IMR-90 (cell line): ENCODE measurements around the gene FXYD1. TPM values are rescaled to one million over a fixed set of nuclear protein-coding genes. Genes with fewer than 3 reads are reported as not detected.

ENCODE experiments used
- ATAC-seq: fragments of 200-7000 bp; cut with Tn5 transposase; 2 replicates; pipeline ENCODE4 v1.9.1; 2020; ENCODE audit warnings: low read depth, mild to moderate bottlenecking, moderate library complexity
- BruUV-seq: library from RNA; stranded (reverse); fragments of 400-500 nt; replicated peaks from 2 replicates; lab custom pipeline; 2021; lab: Mats Ljungman, UMichigan
- CTCF ChIA-PET: fragments of 300-600 bp; formaldehyde crosslinking; extraction: SDS; loops from one replicate; lab custom pipeline; 2021; ENCODE audit warnings: antibody characterized with exemption; lab: Yijun Ruan, JAX
- POLR2A ChIA-PET: fragments of 300-600 bp; sonication (Branson Sonifier 250); formaldehyde crosslinking; loops from one replicate; lab custom pipeline; 2022; ENCODE audit warnings: antibody characterized with exemption; ENCODE audit not compliant: unreplicated experiment; lab: Charles Lee
- DNase-seq: peaks from one replicate; pipeline ENCODE4 v3.0.0; 2013
- H2AFZ ChIP-seq: replicated peaks from 2 replicates; pipeline ENCODE3; 2013; ENCODE audit warnings: low read length, mild to moderate bottlenecking; ENCODE audit not compliant: poor library complexity
- H2AK5ac ChIP-seq: 2 replicates; pipeline ENCODE4 v1.6.1; 2013; ENCODE audit warnings: low read depth, low read length, inconsistent platforms
- H2AK9ac ChIP-seq: replicated peaks from 2 replicates; pipeline ENCODE3; 2013; ENCODE audit warnings: mild to moderate bottlenecking, low read depth, low read length, moderate library complexity; ENCODE audit not compliant: poor library complexity
- H2BK120ac ChIP-seq: 2 replicates; pipeline ENCODE4 v1.6.1; 2013; ENCODE audit warnings: low read depth, low read length, inconsistent platforms
- H2BK15ac ChIP-seq: 3 replicates; pipeline ENCODE4 v1.6.1; 2013; ENCODE audit warnings: low read depth, low read length, inconsistent platforms
- H2BK20ac ChIP-seq: 2 replicates; pipeline ENCODE4 v1.6.1; 2013; ENCODE audit warnings: low read depth, mild to moderate bottlenecking, inconsistent platforms, low read length, moderate library complexity
- H2BK5ac ChIP-seq: 2 replicates; pipeline ENCODE4 v1.6.1; 2013; ENCODE audit warnings: mild to moderate bottlenecking, low read depth, low read length, inconsistent platforms; ENCODE audit not compliant: poor library complexity, severe bottlenecking
- H3K14ac ChIP-seq: replicated peaks from 2 replicates; pipeline ENCODE4 v1.6.1; 2013; ENCODE audit warnings: low read depth, low read length, inconsistent platforms
- H3K18ac ChIP-seq: 2 replicates; pipeline ENCODE4 v1.6.1; 2013; ENCODE audit warnings: low read depth, low read length, control low read depth
- H3K23ac ChIP-seq: 2 replicates; pipeline ENCODE4 v1.6.1; 2013; ENCODE audit warnings: low read depth, low read length, inconsistent platforms
- H3K27ac ChIP-seq: 2 replicates; pipeline ENCODE4 v1.5.1; 2013; ENCODE audit warnings: mild to moderate bottlenecking, control low read depth, low read length; ENCODE audit not compliant: insufficient read depth
- H3K27me3 ChIP-seq: 2 replicates; pipeline ENCODE4 v1.6.1; 2013; ENCODE audit warnings: low read length; ENCODE audit not compliant: control insufficient read depth, insufficient read depth
- H3K36me3 ChIP-seq: 2 replicates; pipeline ENCODE4 v1.6.1; 2013; ENCODE audit warnings: low read length, mixed read lengths; ENCODE audit not compliant: control insufficient read depth, insufficient read depth
- H3K4ac ChIP-seq: 2 replicates; pipeline ENCODE4 v1.6.1; 2013; ENCODE audit warnings: low read depth, low read length, inconsistent platforms
- H3K4me1 ChIP-seq: 2 replicates; pipeline ENCODE4 v1.6.1; 2013; ENCODE audit warnings: low read length, mixed read lengths; ENCODE audit not compliant: control insufficient read depth, insufficient read depth
- H3K4me2 ChIP-seq: 2 replicates; pipeline ENCODE4 v1.6.1; 2013; ENCODE audit warnings: low read depth, mild to moderate bottlenecking, control low read depth, low read length, moderate library complexity
- H3K4me3 ChIP-seq: 2 replicates; pipeline ENCODE4 v1.5.1; 2013; ENCODE audit warnings: low read depth, mild to moderate bottlenecking, control low read depth, low read length, moderate library complexity; ENCODE audit not compliant: insufficient read depth
- H3K56ac ChIP-seq: 2 replicates; pipeline ENCODE4 v1.6.1; 2013; ENCODE audit warnings: low read length, inconsistent platforms; ENCODE audit not compliant: insufficient read depth; ENCODE audit errors: extremely low read depth
- H3K79me1 ChIP-seq, 2 experiments: 2 replicates each; pipeline ENCODE4 v1.6.1; 2013; ENCODE audit warnings: low read length in 2 of 2, inconsistent platforms in 1 of 2, low read depth in 1 of 2
- H3K9ac ChIP-seq: 2 replicates; pipeline ENCODE4 v1.6.1; 2013; ENCODE audit warnings: low read depth, low read length, control low read depth
- H3K9me1 ChIP-seq: 2 replicates; pipeline ENCODE4 v1.6.1; 2013; ENCODE audit warnings: low read length, inconsistent platforms; ENCODE audit not compliant: insufficient read depth
- H3K9me3 ChIP-seq: 2 replicates; pipeline ENCODE4 v1.6.1; 2013; ENCODE audit warnings: low read length; ENCODE audit not compliant: control insufficient read depth, insufficient read depth
- H4K20me1 ChIP-seq: 2 replicates; pipeline ENCODE4 v1.6.1; 2013; ENCODE audit warnings: low read length, inconsistent platforms; ENCODE audit not compliant: insufficient read depth
- H4K5ac ChIP-seq: 2 replicates; pipeline ENCODE4 v1.6.1; 2013; ENCODE audit warnings: mild to moderate bottlenecking, low read depth, low read length, control low read depth
- H4K8ac ChIP-seq, 2 experiments: 2 replicates each; pipeline ENCODE4 v1.6.1; 2013; ENCODE audit warnings: low read depth in 2 of 2, low read length in 2 of 2, control low read depth in 1 of 2, inconsistent platforms in 1 of 2
- H4K91ac ChIP-seq: 2 replicates; pipeline ENCODE4 v1.6.1; 2013; ENCODE audit warnings: low read depth, low read length, inconsistent platforms; ENCODE audit not compliant: insufficient read depth
- BHLHE40 ChIP-seq: fragments of 150-350 bp; IDR thresholded peaks from 2 replicates; pipeline ENCODE4 v1.6.1; 2016; ENCODE audit warnings: mild to moderate bottlenecking, low read depth, low read length
- ELK1 ChIP-seq: fragments of 150-350 bp; IDR thresholded peaks from 2 replicates; pipeline ENCODE4 v1.6.1; 2016; ENCODE audit warnings: low read depth, mild to moderate bottlenecking, low read length, moderate library complexity, borderline replicate concordance
- WGBS, 2 experiments: methylation state at CpG; one replicate each; pipeline versions ENCODE4 v1.1.5 to v1.1.7; 2013; ENCODE audit warnings: missing lambda C conversion rate in 2 of 2; ENCODE audit not compliant: insufficient read length in 1 of 2; ENCODE audit errors: extremely low coverage in 2 of 2; 5-methylcytosine and 5-hydroxymethylcytosine counted together
- dilution Hi-C: fragments of 300-500 bp; cut with HindIII; formaldehyde crosslinking; loops from one replicate; pipeline ENCODE4 v1.14.3; 2018; ENCODE audit warnings: low sequenced_read_pairs; ENCODE audit not compliant: unreplicated experiment
- in situ Hi-C: fragments of 300-500 bp; cut with MboI; formaldehyde crosslinking; loops from 3 replicates; pipeline ENCODE4 v1.14.3; 2019; ENCODE audit warnings: low sequenced_read_pairs, inconsistent platforms, mixed read lengths
- intact Hi-C: fragments of 100-400 bp; cut with micrococcal nuclease; formaldehyde crosslinking; loops from 2 replicates; pipeline ENCODE4 v1.10.0; 2022
- polyA plus RNA-seq, 3 experiments: library from polyadenylated mRNA; depleted of rRNA; stranded (reverse); fragments of >200 nt; gene quantifications; 2 replicates each; pipeline ENCODE4 v1.2.3, GENCODE V29; 2012; ENCODE audit warnings: low replicate concordance in 1 of 3
- total RNA-seq: library from RNA; depleted of rRNA; stranded (reverse); fragments of >200 nt; gene quantifications from 2 replicates; pipeline ENCODE4 v1.2.3, GENCODE V29; 2012

The FXYD1 gene
- total and polyA plus RNA-seq, 2 of the 4 experiments (the other 2 are of a cell fraction): 0.18 to 3.9 TPM

GRCh38 chr19:35119091-35119490 lies 19.5 kb upstream of the FXYD1 start:
- no peaks in the 10 kb centered on the region for H4K20me1 ChIP-seq
- CTCF ChIA-PET: no interaction called here
- in situ Hi-C loops: no loop called here

More at GRCh38 chr19:35119091-35119490, 19.5 kb upstream of the FXYD1 start:
- H2BK20ac ChIP-seq: no peak overlapping the region
- H2BK15ac ChIP-seq: no peak overlapping the region
- H3K4me2 ChIP-seq: no peak overlapping the region
- POLR2A ChIA-PET: no interaction called here
- H3K4ac ChIP-seq: no peak overlapping the region
- 72% methylated on average over 5 of the region's 14 CpGs; no CpG with 5 or more reads in 1 of the 2 experiments for WGBS, 2 experiments
- TF ChIP-seq BHLHE40: no peak
- TF ChIP-seq ELK1: no peak
- no peaks in the 10 kb centered on the region for H3K9me3 ChIP-seq
- H2BK5ac ChIP-seq: no peak overlapping the region
- dilution Hi-C loops: no loop called here
- H4K8ac ChIP-seq: no peak overlapping the region
- no peak overlapping the region for H2BK120ac ChIP-seq
- intact Hi-C loops: no loop called here
- no peak for DNase-seq
- H3K14ac ChIP-seq: no peak overlapping the region
- no peak overlapping the region for H3K27ac ChIP-seq
- no peak overlapping the region for H3K56ac ChIP-seq
- 0 out of 2 replicates have a peak, but pooled peaks cover 2% of the 10 kb centered on the region for H3K9me1 ChIP-seq
- no peak overlapping the region for H3K9ac ChIP-seq
- no peak overlapping the region for H2AFZ ChIP-seq
- no peaks in the 10 kb centered on the region for H3K36me3 ChIP-seq
- H4K5ac ChIP-seq: no peak overlapping the region
- H3K4me1 ChIP-seq: no peaks in the 10 kb centered on the region
- H3K4me3 ChIP-seq: no peak overlapping the region
- H3K18ac ChIP-seq: no peak overlapping the region
- H3K23ac ChIP-seq: no peak overlapping the region
- H4K91ac ChIP-seq: no peak overlapping the region
- no peak overlapping the region for H2AK9ac ChIP-seq
- no peak overlapping the region for H2AK5ac ChIP-seq
- no TSS peak for BruUV-seq
- H3K79me1 ChIP-seq: 0 out of 4 replicates have a peak, but pooled peaks cover 0 to 5% of the 10 kb centered on the region in 2 experiments
- ATAC-seq: no peak
- H3K27me3 ChIP-seq: peaks cover 20% of the 10 kb centered on the region
